Stimulated activated effector memory CD8-positive, alpha-beta T cell treated with anti-CD3 and anti-CD28 coated beads, Interleukin-12 subunit alpha, Interleukin-12 subunit beta, amount 100 ng/mL, for 72 hours (primary cell): Measurements from ENCODE around the gene SASH3.

Experiments used
- ATAC-seq: fragments of 150-1000 bp; cut with Tn5 transposase; 2 replicates; pipeline ENCODE4 v1.10.0; 2021
- DNase-seq, 2 donors: peaks; one replicate each; pipeline ENCODE4 v3.0.0; 2021 to 2022; ENCODE audit warnings: low spot score in 2 of 2
- H3K27ac Mint-ChIP-seq: one replicate; pipeline ENCODE4 v1.8.0; 2022; ENCODE audit warnings: mild to moderate bottlenecking, mixed read lengths
- H3K36me3 Mint-ChIP-seq: one replicate; pipeline ENCODE4 v1.8.0; 2022; ENCODE audit warnings: mild to moderate bottlenecking, mixed read lengths
- H3K4me1 Mint-ChIP-seq: one replicate; pipeline ENCODE4 v1.8.0; 2022; ENCODE audit warnings: mixed read lengths
- H3K4me3 Mint-ChIP-seq: one replicate; pipeline ENCODE4 v1.8.0; 2022; ENCODE audit warnings: mild to moderate bottlenecking, mixed read lengths
- H3K9me3 Mint-ChIP-seq: one replicate; pipeline ENCODE4 v1.8.0; 2022; ENCODE audit warnings: mixed read lengths

The SASH3 gene

GRCh38 chrX:129804806-129805205, 25.1 kb downstream of the SASH3 start:
- no peak for ATAC-seq

GRCh38 chrX:129808158-129808828, 28.5 kb downstream of the SASH3 start:
- no peak overlapping the region for H3K4me3 Mint-ChIP-seq
- ATAC-seq (no peak), DNase-seq (no peak)
- no peaks in the 10 kb centered on the region for H3K9me3 Mint-ChIP-seq
- H3K36me3 Mint-ChIP-seq, result peaks cover 22% of the 10 kb centered on the region
- peaks cover 11% of the 10 kb centered on the region for H3K4me1 Mint-ChIP-seq
- no peak overlapping the region for H3K27ac Mint-ChIP-seq

More at GRCh38 chrX:129804806-129805205, 25.1 kb downstream of the SASH3 start:
- peaks cover 16% of the 10 kb centered on the region for H3K4me1 Mint-ChIP-seq
- peaks cover 17% of the 10 kb centered on the region for H3K36me3 Mint-ChIP-seq
- DNase-seq, result no peak
- no peak overlapping the region for H3K4me3 Mint-ChIP-seq
- H3K27ac Mint-ChIP-seq, result no peak overlapping the region
- H3K9me3 Mint-ChIP-seq, result no peaks in the 10 kb centered on the region

- no peak overlapping the region for H3K4me3 Mint-ChIP-seq
- no peak overlapping the region for H3K27ac Mint-ChIP-seq
- H3K4me1 Mint-ChIP-seq, result peaks cover 11% of the 10 kb centered on the region
- no peak for DNase-seq
- ATAC-seq, result peak; percentile 65
- H3K9me3 Mint-ChIP-seq, result no peaks in the 10 kb centered on the region
- H3K36me3 Mint-ChIP-seq, result peaks cover 22% of the 10 kb centered on the region
These were observed 29.4 kb downstream of the SASH3 start for GRCh38 chrX:129808829-129809796.

GRCh38 chrX:129813662-129814368, 34.1 kb downstream of the SASH3 start:
- no peak overlapping the region for H3K27ac Mint-ChIP-seq
- H3K36me3 Mint-ChIP-seq, result peaks cover 13% of the 10 kb centered on the region
- DNase-seq, result no peak
- no peaks in the 10 kb centered on the region for H3K9me3 Mint-ChIP-seq
- peaks cover 7% of the 10 kb centered on the region for H3K4me1 Mint-ChIP-seq
- no peak for ATAC-seq
- H3K4me3 Mint-ChIP-seq, result no peak overlapping the region

GRCh38 chrX:129818123-129818522, 38.4 kb downstream of the SASH3 start:
- H3K4me1 Mint-ChIP-seq, result no peaks in the 10 kb centered on the region
- no peak for ATAC-seq
- H3K9me3 Mint-ChIP-seq, result no peaks in the 10 kb centered on the region
- H3K4me3 Mint-ChIP-seq, result no peak overlapping the region
- peaks cover 9% of the 10 kb centered on the region for H3K36me3 Mint-ChIP-seq
- H3K27ac Mint-ChIP-seq, result no peak overlapping the region
- no peak for DNase-seq

- Mint-ChIP-seq H3K4me3 (no peak overlapping the region), H3K27ac (peak overlapping the region; percentile 45), H3K4me1 (no peaks in the 10 kb centered on the region), H3K36me3 (peaks cover 15% of the 10 kb centered on the region), H3K9me3 (no peaks in the 10 kb centered on the region)
- ATAC-seq, result peak; percentile 74
- no peak for DNase-seq
These were observed 43.4 kb downstream of the SASH3 start for GRCh38 chrX:129823115-129823514.

GRCh38 chrX:129823522-129823921, 43.8 kb downstream of the SASH3 start:
- no peak overlapping the region for H3K4me3 Mint-ChIP-seq
- peak overlapping the region; percentile 29 for H3K27ac Mint-ChIP-seq
- ATAC-seq (peak; percentile 37), DNase-seq (no peak)
- H3K9me3 Mint-ChIP-seq, result no peaks in the 10 kb centered on the region
- no peaks in the 10 kb centered on the region for H3K4me1 Mint-ChIP-seq
- H3K36me3 Mint-ChIP-seq, result peaks cover 18% of the 10 kb centered on the region

GRCh38 chrX:129824620-129825019, 44.9 kb downstream of the SASH3 start:
- no peaks in the 10 kb centered on the region for H3K9me3 Mint-ChIP-seq
- H3K4me3 Mint-ChIP-seq, result no peak overlapping the region
- H3K27ac Mint-ChIP-seq, result no peak overlapping the region
- ATAC-seq (no peak), DNase-seq (no peak)
- H3K36me3 Mint-ChIP-seq, result peaks cover 21% of the 10 kb centered on the region
- no peaks in the 10 kb centered on the region for H3K4me1 Mint-ChIP-seq

GRCh38 chrX:129825746-129826505, 46.2 kb downstream of the SASH3 start:
- DNase-seq (no peak), ATAC-seq (no peak)
- H3K9me3 Mint-ChIP-seq, result no peaks in the 10 kb centered on the region
- H3K4me1 Mint-ChIP-seq, result no peaks in the 10 kb centered on the region
- no peak overlapping the region for H3K4me3 Mint-ChIP-seq
- no peak overlapping the region for H3K27ac Mint-ChIP-seq
- H3K36me3 Mint-ChIP-seq, result peaks cover 21% of the 10 kb centered on the region

GRCh38 chrX:129830494-129830893, 50.7 kb downstream of the SASH3 start:
- ATAC-seq (no peak), DNase-seq (no peak)
- H3K9me3 Mint-ChIP-seq, result no peaks in the 10 kb centered on the region
- no peak overlapping the region for H3K4me3 Mint-ChIP-seq
- H3K27ac Mint-ChIP-seq, result no peak overlapping the region
- no peaks in the 10 kb centered on the region for H3K4me1 Mint-ChIP-seq
- H3K36me3 Mint-ChIP-seq, result peaks cover 12% of the 10 kb centered on the region

GRCh38 chrX:129831091-129831885, 51.5 kb downstream of the SASH3 start:
- Mint-ChIP-seq H3K27ac (no peak overlapping the region), H3K36me3 (peaks cover 10% of the 10 kb centered on the region), H3K4me1 (no peaks in the 10 kb centered on the region), H3K4me3 (no peak overlapping the region), H3K9me3 (no peaks in the 10 kb centered on the region)
- DNase-seq (no peak), ATAC-seq (no peak)

- no peaks in the 10 kb centered on the region for H3K4me1 Mint-ChIP-seq
- DNase-seq, result no peak
- H3K4me3 Mint-ChIP-seq, result no peak overlapping the region
- peaks cover 4% of the 10 kb centered on the region for H3K36me3 Mint-ChIP-seq
- H3K27ac Mint-ChIP-seq, result no peak overlapping the region
- H3K9me3 Mint-ChIP-seq, result no peaks in the 10 kb centered on the region
- ATAC-seq, result no peak
These were observed 53.6 kb downstream of the SASH3 start for GRCh38 chrX:129833153-129833990.

- Mint-ChIP-seq H3K27ac (no peak overlapping the region), H3K4me1 (peaks cover 12% of the 10 kb centered on the region)
- no peak for ATAC-seq
These were observed 57.1 kb downstream of the SASH3 start for GRCh38 chrX:129836827-129837226.

More at GRCh38 chrX:129836827-129837226, 57.1 kb downstream of the SASH3 start:
- Mint-ChIP-seq H3K9me3 (no peaks in the 10 kb centered on the region), H3K36me3 (peaks cover 5% of the 10 kb centered on the region), H3K4me3 (no peak overlapping the region)
- DNase-seq, result no peak
